Kidney (tissue), 14 donors: ENCODE measurements around the gene PDE4A. TPM values are rescaled to one million over a fixed set of nuclear protein-coding genes. Genes with fewer than 3 reads are reported as not detected.

Experiments
- DNase-seq, 5 donors: peaks; one replicate each; pipeline ENCODE4 v3.0.0-alpha.2; 2013 to 2020
- FAIRE-seq: peaks from 2 replicates; lab custom pipeline; 2012; peaks lifted over from hg19 to GRCh38; lab: Jason Lieb, UNC
- H3K27ac ChIP-seq, 2 donors: one replicate each; pipeline ENCODE4 v1.7.0; 2013; ENCODE audit warnings: low read depth in 2 of 2, low read length in 2 of 2, inconsistent platforms in 1 of 2
- H3K27me3 ChIP-seq: one replicate; pipeline ENCODE4 v1.7.1; 2013; ENCODE audit warnings: low read length, inconsistent platforms; ENCODE audit not compliant: control insufficient read depth, insufficient read depth
- H3K36me3 ChIP-seq, 3 donors: one replicate each; pipeline versions ENCODE4 v1.7.0 to v1.7.1; 2013; ENCODE audit warnings: low read length in 3 of 3, control low read depth in 1 of 3, inconsistent platforms in 1 of 3; ENCODE audit not compliant: insufficient read depth in 3 of 3, control insufficient read depth in 2 of 3
- H3K4me1 ChIP-seq, 3 donors: one replicate each; pipeline versions ENCODE4 v1.7.0 to v1.7.1; 2013; ENCODE audit warnings: low read length in 3 of 3, inconsistent platforms in 1 of 3, low read depth in 1 of 3; ENCODE audit not compliant: control insufficient read depth in 2 of 3, insufficient read depth in 2 of 3
- H3K4me3 ChIP-seq, 3 donors: one replicate each; pipeline versions ENCODE4 v1.7.0 to v1.8.1; 2013; ENCODE audit warnings: low read length in 3 of 3, control low read depth in 1 of 3, inconsistent platforms in 1 of 3
- H3K9ac ChIP-seq, 3 donors: one replicate each; pipeline versions ENCODE4 v1.7.0 to v1.7.1; 2013; ENCODE audit warnings: low read length in 3 of 3, control low read depth in 1 of 3, inconsistent platforms in 1 of 3
- H3K9me3 ChIP-seq, 3 donors: one replicate each; pipeline versions ENCODE4 v1.7.0 to v1.7.1; 2013; ENCODE audit warnings: low read length in 3 of 3, control low read depth in 1 of 3, inconsistent platforms in 1 of 3; ENCODE audit not compliant: control insufficient read depth in 2 of 3, insufficient read depth in 1 of 3
- intact Hi-C: fragments of 100-400 bp; cut with DNase I; formaldehyde crosslinking; loops from one replicate; pipeline ENCODE4 v1.11.1; 2022
- polyA plus RNA-seq: library from polyadenylated mRNA; stranded (reverse); fragments of 350-450 nt; fragmentation: Illumina TruSeq; extraction: RNeasy Lipid Tissue Mini Kit (QIAGEN cat#74804); gene quantifications from one replicate; pipeline ENCODE4 v1.2.3, GENCODE V29; 2014; ENCODE audit warnings: low read depth, low replicate concordance; ENCODE audit not compliant: insufficient read depth
- total RNA-seq: library from RNA; stranded (reverse); fragmentation: NEBNext Ultra II Directional; extraction: Animal tissue kit (Norgen Biotek cat#: 25700); gene quantifications from one replicate; pipeline ENCODE4 v1.2.1, GENCODE V29; 2021
- TF ChIP-seq, protein P1 (sequence below): IDR thresholded peaks from 3 replicates; pipeline ENCODE4 v1.5.1; 2012; ENCODE audit warnings: mild to moderate bottlenecking, moderate library complexity, borderline replicate concordance; ENCODE audit not compliant: insufficient read depth; ENCODE audit errors: extremely low read depth
- donor health status: control.
- donor health status: control.
- donor health status: control.
- donor health status: control.
- donor health status: control.
- donor health status: DM: yes; HTN: yes; CAD: no.
- donor health status: Normal renal cell carcinoma (clear cell type).

The PDE4A gene
- total and polyA plus RNA-seq, 2 donors from 2014 or later, result 4.5 to 17.5 TPM

DNA sequence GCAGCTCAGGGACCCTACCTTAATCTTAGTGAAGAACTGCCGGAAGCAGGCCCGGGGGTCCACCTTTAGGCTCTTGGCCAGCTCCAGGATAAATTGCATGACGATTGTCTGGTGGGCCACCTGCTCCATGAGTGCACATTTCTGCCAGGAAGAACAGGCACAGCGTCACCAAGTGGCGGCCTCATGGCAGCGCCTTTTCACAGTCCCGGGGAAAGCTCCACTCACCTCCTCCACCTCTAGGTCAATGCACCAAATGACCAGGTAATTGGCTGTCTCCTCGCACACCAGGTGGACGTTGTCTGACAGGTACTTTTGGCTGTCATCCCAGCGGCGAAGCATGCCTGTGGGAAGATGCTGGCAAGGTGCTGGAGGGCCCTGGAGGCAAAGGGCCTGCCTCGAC is 25.3 kb upstream of the PDE4A start:
- Histone ChIP-seq H3K27ac (no peak overlapping the region), H3K9me3 (no peaks in the 10 kb centered on the region), H3K4me1 (no peaks in the 10 kb centered on the region), H3K9ac (no peak overlapping the region), H3K36me3 (peaks cover 0 to 13% (median 12%) of the 10 kb centered on the region in 3 donors), H3K27me3 (no peaks in the 10 kb centered on the region), H3K4me3 (no peak overlapping the region)
- DNase-seq (no peak), FAIRE-seq (no peak)
- TF ChIP-seq, protein P1, sequence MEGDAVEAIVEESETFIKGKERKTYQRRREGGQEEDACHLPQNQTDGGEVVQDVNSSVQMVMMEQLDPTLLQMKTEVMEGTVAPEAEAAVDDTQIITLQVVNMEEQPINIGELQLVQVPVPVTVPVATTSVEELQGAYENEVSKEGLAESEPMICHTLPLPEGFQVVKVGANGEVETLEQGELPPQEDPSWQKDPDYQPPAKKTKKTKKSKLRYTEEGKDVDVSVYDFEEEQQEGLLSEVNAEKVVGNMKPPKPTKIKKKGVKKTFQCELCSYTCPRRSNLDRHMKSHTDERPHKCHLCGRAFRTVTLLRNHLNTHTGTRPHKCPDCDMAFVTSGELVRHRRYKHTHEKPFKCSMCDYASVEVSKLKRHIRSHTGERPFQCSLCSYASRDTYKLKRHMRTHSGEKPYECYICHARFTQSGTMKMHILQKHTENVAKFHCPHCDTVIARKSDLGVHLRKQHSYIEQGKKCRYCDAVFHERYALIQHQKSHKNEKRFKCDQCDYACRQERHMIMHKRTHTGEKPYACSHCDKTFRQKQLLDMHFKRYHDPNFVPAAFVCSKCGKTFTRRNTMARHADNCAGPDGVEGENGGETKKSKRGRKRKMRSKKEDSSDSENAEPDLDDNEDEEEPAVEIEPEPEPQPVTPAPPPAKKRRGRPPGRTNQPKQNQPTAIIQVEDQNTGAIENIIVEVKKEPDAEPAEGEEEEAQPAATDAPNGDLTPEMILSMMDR, result no peak
- intact Hi-C loops, result loop anchor here (5.0 kb wide), 1 partner anchor 143 kb away; the partner anchor contains the start of gene MRPL4

DNA sequence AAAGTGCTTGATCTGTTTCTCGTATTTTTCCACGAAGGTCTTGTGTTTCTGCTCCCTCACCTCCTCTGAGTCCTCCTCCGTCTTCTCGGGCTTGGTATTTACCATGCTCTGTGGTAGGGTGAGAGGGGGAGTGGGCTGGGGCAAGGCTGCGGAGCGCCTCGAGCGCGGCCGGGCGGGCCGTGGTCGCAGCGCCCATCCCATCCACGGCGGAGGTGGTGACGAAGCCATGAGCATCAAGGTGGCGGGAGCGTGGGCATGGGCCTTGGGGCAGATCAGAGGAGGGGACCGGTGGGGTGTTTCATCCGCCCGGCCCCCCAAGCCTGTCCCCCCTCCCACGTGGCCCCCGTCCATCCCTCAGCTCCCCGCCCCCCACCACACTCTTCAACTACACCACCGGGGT is 24.9 kb upstream of the PDE4A start:
- Histone ChIP-seq H3K9me3 (no peaks in the 10 kb centered on the region), H3K27me3 (no peaks in the 10 kb centered on the region), H3K36me3 (peaks cover 0 to 13% (median 12%) of the 10 kb centered on the region in 3 donors), H3K27ac (no peak overlapping the region), H3K9ac (no peak overlapping the region), H3K4me1 (no peaks in the 10 kb centered on the region), H3K4me3 (no peak overlapping the region)
- intact Hi-C loops, result loop anchor here (5.0 kb wide), 1 partner anchor 143 kb away; the partner anchor contains the start of gene MRPL4
- FAIRE-seq (no peak), DNase-seq (no peak)
- TF ChIP-seq, protein P1, result no peak

DNA sequence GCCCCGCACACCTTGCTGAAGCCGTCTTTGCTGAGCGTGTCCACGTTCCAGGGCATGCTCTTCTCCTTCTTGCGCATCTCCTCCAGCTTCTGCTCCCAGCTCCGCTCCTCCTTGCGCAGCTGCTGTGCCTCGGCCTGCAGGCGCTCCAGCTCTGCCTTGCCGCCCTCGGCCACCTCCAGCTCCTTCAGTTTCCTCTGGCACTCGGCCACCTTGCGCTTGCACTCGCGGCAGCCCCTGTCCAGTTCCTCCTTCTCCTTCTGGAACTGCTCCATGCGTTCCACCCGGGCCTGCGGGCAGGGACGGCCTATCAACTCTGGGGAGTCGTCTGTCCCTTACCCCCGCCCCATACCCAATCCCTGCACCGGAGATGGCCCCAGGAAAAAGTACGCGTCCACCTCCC is 24.4 kb upstream of the PDE4A start:
- intact Hi-C loops, result loop anchor here (5.0 kb wide), 1 partner anchor 144 kb away; the partner anchor contains the start of gene MRPL4
- peaks cover 0 to 13% (median 9%) of the 10 kb centered on the region in 3 donors for H3K36me3 ChIP-seq
- FAIRE-seq (no peak), DNase-seq (no peak)
- no peak overlapping the region for H3K4me3 ChIP-seq
- H3K27ac ChIP-seq, result no peak overlapping the region
- H3K9me3 ChIP-seq, result no peaks in the 10 kb centered on the region
- H3K27me3 ChIP-seq, result no peaks in the 10 kb centered on the region
- H3K4me1 ChIP-seq, result peaks cover 0 to 2% (median 0%) of the 10 kb centered on the region in 3 donors
- TF ChIP-seq, protein P1, result no peak
- H3K9ac ChIP-seq, result no peak overlapping the region
